ENCODE results near the gene PSG4. TPM values are rescaled to one million over a fixed set of nuclear protein-coding genes. Genes with fewer than 3 reads are reported as not detected.
"Not testable (repeated sequence)": the region's sequence is repeated elsewhere in the genome, so short reads cannot be mapped to it uniquely, and the experiment has no call there.

PSG4 gene
- total RNA-seq, 6 experiments from 2014 or later = 0.43 to 0.70 (median 0.53) TPM; not detected in 1

GRCh38 chr19:43152214-43152613 is 53.2 kb downstream of the PSG4 start:
- no peak for DNase-seq
- Mint-ChIP-seq H3K27me3 (ENCODE audit: insufficient read depth) (peaks cover 6% of the 10 kb centered on the region; the same call in 1 of the 2 replicates), H3K4me1 (ENCODE audit: low read depth) (peaks cover 55% of the 10 kb centered on the region), H3K36me3 (ENCODE audit: low read depth) (peaks cover 53% of the 10 kb centered on the region), H3K9me3 (peaks cover 8% of the 10 kb centered on the region; the same call in 1 of the 2 replicates), H3K4me3 (no peak overlapping the region), H3K27ac (no peak overlapping the region)
- TF ChIP-seq CTCF (IDR thresholded peaks at IDR 0.05) = no peak

GRCh38 chr19:43149788-43150187 is 55.6 kb downstream of the PSG4 start:
- Mint-ChIP-seq H3K27ac (peak overlapping the region; percentile 83; the same call in 1 of the 2 replicates), H3K4me1 (ENCODE audit: low read depth) (peaks cover 79% of the 10 kb centered on the region), H3K4me3 (peak overlapping the region; percentile 30; the same call in 1 of the 2 replicates), H3K36me3 (ENCODE audit: low read depth) (peaks cover 56% of the 10 kb centered on the region)
- not testable (repeated sequence) for DNase-seq; H3K9me3 Mint-ChIP-seq; H3K27me3 Mint-ChIP-seq (ENCODE audit: insufficient read depth)

- Mint-ChIP-seq H3K27me3 (ENCODE audit: insufficient read depth) (peaks cover 5% of the 10 kb centered on the region; the same call in 1 of the 2 replicates), H3K36me3 (ENCODE audit: low read depth) (peaks cover 45% of the 10 kb centered on the region), H3K4me1 (ENCODE audit: low read depth) (peaks cover 71% of the 10 kb centered on the region), H3K27ac (peak overlapping the region; percentile 83), H3K4me3 (no peak overlapping the region), H3K9me3 (no peaks in the 10 kb centered on the region; the same call in 1 of the 2 replicates)
- DNase-seq = peak; percentile 87
- no peak for TF ChIP-seq CTCF (IDR thresholded peaks at IDR 0.05)
Measured at GRCh38 chr19:43148233-43148632, 57.2 kb downstream of the PSG4 start.

Other genes starting within 250 kb of the PSG4 start
- under 1 TPM in 5 of 6 experiments, not detected in 1; 0.19 to 0.84 (median 0.47) TPM for gene PSG11, start 179.2 kb downstream of the PSG4 start, total RNA-seq (2021; fragmentation: NEBNext Ultra II Directional; extraction: Animal tissue kit (Norgen Biotek cat#: 25700))
- 1 to 10 TPM; 1.7 to 4.0 (median 2.9) TPM for gene PSG2, start 122.9 kb downstream of the PSG4 start, total RNA-seq (2021; fragmentation: NEBNext Ultra II Directional; extraction: Animal tissue kit (Norgen Biotek cat#: 25700))
- 10 to 100 TPM; 23.3 to 58.7 (median 55.4) TPM for gene PSG5, start 19.1 kb downstream of the PSG4 start, total RNA-seq (2021; fragmentation: NEBNext Ultra II Directional; extraction: Animal tissue kit (Norgen Biotek cat#: 25700))
- gene PSG9, start 63.9 kb upstream of the PSG4 start, total RNA-seq (2021; fragmentation: NEBNext Ultra II Directional; extraction: Animal tissue kit (Norgen Biotek cat#: 25700)) = under 1 TPM in 1 of 6 experiments, not detected in 5; 0.15 TPM
- gene CD177, start 148.0 kb upstream of the PSG4 start, total RNA-seq (2021; fragmentation: NEBNext Ultra II Directional; extraction: Animal tissue kit (Norgen Biotek cat#: 25700)) = under 1 TPM; 0.54 to 1.00 (median 0.71) TPM
- gene TEX101, start 209.3 kb upstream of the PSG4 start, total RNA-seq (2021; fragmentation: NEBNext Ultra II Directional; extraction: Animal tissue kit (Norgen Biotek cat#: 25700)) = not detected